Upper lobe of right lung (tissue), 1 donor: ENCODE measurements around the gene ERG. TPM values are rescaled to one million over a fixed set of nuclear protein-coding genes. Genes with fewer than 3 reads are reported as not detected.

Experiments
- ATAC-seq: fragments of 200-7000 bp; cut with Tn5 transposase; one replicate; pipeline ENCODE4 v1.9.1; 2020; ENCODE audit warnings: mild to moderate bottlenecking, moderate library complexity
- DNase-seq: peaks from one replicate; pipeline ENCODE4 v3.0.0-alpha.2; 2020
- H3K27ac ChIP-seq: fragments of 200-600 bp; one replicate; pipeline ENCODE4 v1.8.0; 2022
- H3K27me3 ChIP-seq: fragments of 200-600 bp; one replicate; pipeline ENCODE4 v1.8.0; 2022; ENCODE audit warnings: mild to moderate bottlenecking
- H3K36me3 ChIP-seq: fragments of 200-600 bp; one replicate; pipeline ENCODE4 v1.8.0; 2022
- H3K4me1 ChIP-seq: fragments of 200-600 bp; one replicate; pipeline ENCODE4 v1.8.0; 2022
- H3K4me3 ChIP-seq: fragments of 200-600 bp; one replicate; pipeline ENCODE4 v1.8.0; 2022; ENCODE audit warnings: mild to moderate bottlenecking
- H3K9me3 ChIP-seq: fragments of 200-600 bp; one replicate; pipeline ENCODE4 v1.8.0; 2022
- CTCF ChIP-seq: fragments of 200-600 bp; IDR thresholded peaks from one replicate; pipeline ENCODE4 v1.8.0; 2022; ENCODE audit warnings: antibody characterized with exemption
- intact Hi-C: fragments of 100-400 bp; cut with DNase I; formaldehyde crosslinking; loops from one replicate; pipeline ENCODE4 v1.11.0; 2022
- total RNA-seq: library from RNA; stranded (reverse); fragmentation: NEBNext Ultra II Directional; extraction: Animal tissue kit (Norgen Biotek cat#: 25700); gene quantifications from one replicate; pipeline ENCODE4 v1.2.1, GENCODE V29; 2021
- donor health status: DM: no; HTN: yes; CAD: no; lungs with severe emphysema.

The ERG gene
- total RNA-seq, 1 donor from 2014 or later = 36.7 TPM

- no peaks in the 10 kb centered on the region for H3K4me1 ChIP-seq
- DNase-seq (no peak), ATAC-seq (no peak)
- no peak overlapping the region for H3K27ac ChIP-seq
- H3K9me3 ChIP-seq = no peaks in the 10 kb centered on the region
- no peak overlapping the region for H3K4me3 ChIP-seq
- no peak for TF ChIP-seq CTCF
- H3K36me3 ChIP-seq = no peaks in the 10 kb centered on the region
- no peaks in the 10 kb centered on the region for H3K27me3 ChIP-seq
- intact Hi-C loops = no loop called here
These were observed 105.6 kb downstream of the ERG start for GRCh38 chr21:38392661-38393060.

- no peaks in the 10 kb centered on the region for H3K36me3 ChIP-seq
- H3K27ac ChIP-seq = no peak overlapping the region
- H3K4me3 ChIP-seq = no peak overlapping the region
- H3K4me1 ChIP-seq = peaks cover 3% of the 10 kb centered on the region
- intact Hi-C loops = no loop called here
- no peaks in the 10 kb centered on the region for H3K27me3 ChIP-seq
- ATAC-seq = no peak
- no peaks in the 10 kb centered on the region for H3K9me3 ChIP-seq
- TF ChIP-seq CTCF = no peak
- DNase-seq = no peak
These were observed 108.4 kb downstream of the ERG start for GRCh38 chr21:38389896-38390295.

GRCh38 chr21:38389354-38389676 is 109.0 kb downstream of the ERG start:
- ATAC-seq (no peak), DNase-seq (no peak)
- intact Hi-C loops = no loop called here
- TF ChIP-seq CTCF = no peak
- peaks cover 9% of the 10 kb centered on the region for H3K4me1 ChIP-seq
- H3K27ac ChIP-seq = no peak overlapping the region
- no peaks in the 10 kb centered on the region for H3K27me3 ChIP-seq
- H3K4me3 ChIP-seq = no peak overlapping the region
- no peaks in the 10 kb centered on the region for H3K36me3 ChIP-seq
- H3K9me3 ChIP-seq = no peaks in the 10 kb centered on the region

GRCh38 chr21:38388647-38389353 is 109.5 kb downstream of the ERG start:
- Histone ChIP-seq H3K9me3 (no peaks in the 10 kb centered on the region), H3K4me3 (no peak overlapping the region), H3K27me3 (no peaks in the 10 kb centered on the region), H3K36me3 (no peaks in the 10 kb centered on the region), H3K27ac (no peak overlapping the region), H3K4me1 (peaks cover 10% of the 10 kb centered on the region)
- ATAC-seq = no peak
- intact Hi-C loops = no loop called here
- DNase-seq = no peak
- TF ChIP-seq CTCF = no peak

- Histone ChIP-seq H3K27ac (no peak overlapping the region), H3K4me3 (no peak overlapping the region), H3K9me3 (no peaks in the 10 kb centered on the region), H3K4me1 (peaks cover 10% of the 10 kb centered on the region), H3K36me3 (no peaks in the 10 kb centered on the region), H3K27me3 (no peaks in the 10 kb centered on the region)
- no peak for DNase-seq
- ATAC-seq = no peak
- intact Hi-C loops = no loop called here
- TF ChIP-seq CTCF = no peak
These were observed 110.1 kb downstream of the ERG start for GRCh38 chr21:38388203-38388602.

- Histone ChIP-seq H3K36me3 (no peaks in the 10 kb centered on the region), H3K27me3 (no peaks in the 10 kb centered on the region), H3K9me3 (no peaks in the 10 kb centered on the region), H3K4me1 (peaks cover 10% of the 10 kb centered on the region), H3K4me3 (no peak overlapping the region), H3K27ac (no peak overlapping the region)
- TF ChIP-seq CTCF = no peak
- intact Hi-C loops = no loop called here
- ATAC-seq (peak; percentile 52), DNase-seq (no peak)
These were observed 111.3 kb downstream of the ERG start for GRCh38 chr21:38386967-38387366.
